ENCODE results near the gene PRKACA.

Gene PRKACA

DNA sequence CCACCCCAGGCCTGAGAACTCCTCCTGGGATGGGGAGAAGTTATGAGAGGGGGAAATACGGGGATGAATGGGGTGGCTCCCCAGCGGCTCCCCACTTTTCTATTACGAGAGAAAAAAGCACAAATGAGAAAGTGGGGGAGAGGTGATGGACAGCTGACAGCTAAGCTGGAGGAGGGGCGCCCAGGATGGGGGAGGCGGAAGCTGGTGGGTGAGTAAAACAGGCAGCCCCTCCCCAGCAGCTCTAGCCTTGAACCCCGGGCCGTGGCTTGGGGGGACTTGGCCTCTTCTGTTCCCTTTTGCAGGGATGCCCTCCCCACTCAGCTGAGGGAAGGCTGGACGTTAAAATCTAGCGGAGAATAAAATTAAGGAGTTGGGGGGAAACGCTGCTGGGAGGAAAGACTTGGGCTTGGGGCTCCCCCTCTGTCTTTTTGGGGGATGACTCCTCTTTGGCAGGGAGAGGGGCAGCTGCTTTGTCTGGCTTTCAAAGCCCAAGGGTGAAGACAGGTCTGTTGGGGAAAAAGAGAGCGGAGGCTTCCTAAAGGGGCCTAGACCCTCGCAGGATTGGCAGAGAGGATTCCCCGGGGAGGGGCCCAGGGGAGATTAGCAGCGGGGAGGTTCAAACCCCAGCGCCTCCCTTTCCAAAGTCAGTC lies 25.6 kb downstream of the PRKACA start:
- no peak for DNase-seq

- DNase-seq = peak; percentile 74
These were observed 26.3 kb downstream of the PRKACA start for GRCh38 chr19:14091081-14091812.

GRCh38 chr19:14090509-14091080 lies 27.0 kb downstream of the PRKACA start, which contains the start of gene SAMD1:
TSS of gene SAMD1 (minus strand) at chr19:14090751.
- peak; percentile 77 for DNase-seq

GRCh38 chr19:14089662-14090508 lies 27.7 kb downstream of the PRKACA start:
- DNase-seq = peak; percentile 23

DNA sequence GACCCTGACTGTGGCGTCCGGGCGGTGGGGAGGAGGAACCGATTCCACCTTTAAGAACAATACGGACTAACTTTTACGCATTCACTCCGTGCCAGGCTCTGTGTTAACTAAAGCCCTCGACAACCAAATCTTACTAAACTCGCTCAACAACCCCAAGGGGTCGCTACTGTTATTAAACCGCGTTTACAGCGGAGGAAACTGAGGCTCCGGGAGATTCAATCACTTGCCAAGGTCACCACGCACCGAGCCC lies 28.2 kb downstream of the PRKACA start:
- peak; percentile 14 for DNase-seq

- DNase-seq = no peak
These were observed 28.7 kb downstream of the PRKACA start for GRCh38 chr19:14088634-14089411.

DNA sequence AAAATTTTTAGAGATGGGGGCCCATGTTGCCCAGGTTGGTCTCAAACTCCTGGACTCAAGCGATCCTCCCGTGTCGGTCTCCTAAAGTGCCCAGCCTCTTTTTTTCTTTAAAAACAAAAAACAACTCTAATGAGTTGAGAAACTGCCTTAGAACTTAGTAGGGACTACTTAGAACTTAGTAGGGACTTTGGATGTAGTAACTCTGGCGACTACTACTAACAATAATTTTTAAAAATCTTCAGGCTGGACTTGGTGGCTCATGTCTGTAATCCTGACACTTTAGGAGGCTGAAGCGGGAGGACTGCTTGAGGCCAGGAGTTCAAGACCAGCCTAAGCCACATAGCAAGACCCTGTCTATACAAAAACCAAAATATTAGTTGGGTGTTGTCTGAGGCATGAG lies 31.5 kb downstream of the PRKACA start:
- no peak for DNase-seq

GRCh38 chr19:14085309-14085995 lies 32.1 kb downstream of the PRKACA start, which contains the start of gene C19orf67:
TSS of gene C19orf67 (minus strand) at chr19:14085783. CDS start at chr19:14085627, 156 bp downstream.
- DNase-seq = no peak

DNA sequence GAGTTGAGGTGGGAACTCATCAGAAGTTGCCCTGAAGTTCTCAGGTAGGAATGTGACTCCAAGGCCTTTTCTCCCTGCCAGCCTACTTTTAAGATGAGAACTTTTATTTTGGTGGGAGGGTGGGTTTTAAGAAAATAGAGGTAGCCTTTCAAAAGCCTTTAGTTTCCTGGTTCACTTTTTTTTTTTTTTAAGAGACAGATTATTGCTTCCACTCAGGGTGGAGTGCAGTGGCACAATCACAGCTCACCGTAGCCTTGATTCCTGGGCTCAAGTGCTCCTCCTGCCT lies 34.9 kb downstream of the PRKACA start:
- no peak for DNase-seq

DNA sequence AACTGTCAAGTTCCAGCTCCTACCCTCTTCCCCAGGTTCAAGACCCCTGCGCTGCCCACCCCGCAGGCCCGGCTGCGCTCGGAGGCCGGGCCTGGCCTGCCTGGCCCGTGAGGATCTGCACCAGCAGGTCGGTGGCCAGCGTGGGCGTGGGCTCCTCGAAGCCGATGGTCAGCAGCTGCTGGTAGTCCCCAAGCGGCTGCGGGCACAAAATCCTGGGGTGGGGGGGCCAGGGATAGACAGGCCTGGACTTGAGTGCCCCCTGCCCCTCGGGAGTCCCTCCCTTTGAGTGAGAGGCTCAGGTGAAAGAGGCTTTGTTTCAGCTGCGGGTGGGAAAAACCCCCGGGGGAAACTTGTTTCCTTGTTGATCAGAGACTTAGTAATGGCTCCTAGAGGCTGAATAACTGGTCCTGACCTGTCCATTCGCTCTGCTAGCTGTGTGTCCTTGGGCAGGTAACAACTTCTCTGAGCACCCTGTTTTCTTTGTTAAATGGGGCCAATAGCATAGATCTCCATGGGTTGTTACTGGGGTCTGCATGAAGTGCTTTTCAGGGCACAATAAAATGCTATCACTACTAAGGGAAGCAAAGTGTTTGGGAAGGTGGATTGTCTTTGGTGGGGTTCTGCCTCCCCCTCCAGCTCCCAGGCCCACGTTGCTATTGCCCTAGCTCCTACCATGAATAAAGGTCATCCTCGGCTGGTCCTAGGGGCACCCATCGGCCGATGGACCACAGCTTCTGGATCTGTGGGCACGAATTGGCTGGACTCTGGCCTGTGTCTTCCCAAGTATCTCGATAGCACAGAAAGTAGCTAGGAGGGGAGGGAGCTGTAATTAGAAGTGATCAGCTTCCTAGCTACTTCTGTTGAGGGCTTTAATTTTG lies 35.5 kb downstream of the PRKACA start:
- DNase-seq = peak; percentile 36

GRCh38 chr19:14080887-14081796 lies 36.4 kb downstream of the PRKACA start:
- peak; percentile 99 for DNase-seq

GRCh38 chr19:14078411-14078810 lies 39.2 kb downstream of the PRKACA start:
- DNase-seq = no peak

DNA sequence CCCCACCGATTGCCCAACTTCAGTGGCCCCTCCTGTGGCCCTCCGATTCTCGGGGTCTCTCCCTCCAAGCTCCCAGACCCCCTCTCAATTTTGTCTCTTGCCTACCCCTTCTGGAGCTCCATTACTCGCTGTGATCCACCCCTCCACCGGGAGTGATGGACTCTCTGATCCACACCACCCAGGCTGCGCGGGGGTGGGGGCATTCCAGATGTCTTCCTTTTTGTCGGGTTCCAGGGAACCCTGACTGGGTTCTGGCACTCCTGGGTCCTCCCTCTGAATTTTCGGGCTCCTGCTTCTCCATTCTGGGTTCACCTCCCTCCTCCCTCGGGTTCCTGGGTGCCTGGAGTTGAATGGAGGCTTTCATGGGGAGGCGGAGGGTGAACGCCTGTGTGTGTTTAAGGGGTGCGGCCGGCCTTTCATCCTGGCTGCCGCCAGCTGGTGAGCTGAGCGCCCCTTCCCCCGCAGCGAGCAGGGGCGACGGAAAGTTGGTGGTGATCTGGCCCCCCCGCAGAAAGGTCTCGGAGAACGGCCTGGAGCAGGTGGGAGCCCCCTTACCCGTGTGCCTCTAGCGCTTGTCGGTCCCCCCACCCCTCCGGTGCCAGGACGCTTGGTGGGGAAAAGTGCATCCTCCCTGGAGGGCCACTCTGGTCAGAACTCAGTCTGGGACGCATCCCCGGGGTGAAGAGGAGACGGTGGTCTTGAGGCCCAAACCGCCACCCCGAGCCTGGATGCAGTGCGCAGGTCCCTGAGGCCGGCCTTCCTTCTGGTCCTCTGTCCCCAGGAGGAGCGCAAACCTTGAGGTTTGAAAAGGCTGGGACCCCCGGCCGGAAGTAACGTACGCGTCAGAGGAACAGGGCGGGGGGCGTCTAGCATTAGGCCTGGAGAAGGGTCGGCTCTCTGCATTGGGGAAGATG lies 43.4 kb downstream of the PRKACA start:
- DNase-seq = no peak

- DNase-seq = peak; percentile 79
These were observed 44.2 kb downstream of the PRKACA start for GRCh38 chr19:14073261-14073924.

DNA sequence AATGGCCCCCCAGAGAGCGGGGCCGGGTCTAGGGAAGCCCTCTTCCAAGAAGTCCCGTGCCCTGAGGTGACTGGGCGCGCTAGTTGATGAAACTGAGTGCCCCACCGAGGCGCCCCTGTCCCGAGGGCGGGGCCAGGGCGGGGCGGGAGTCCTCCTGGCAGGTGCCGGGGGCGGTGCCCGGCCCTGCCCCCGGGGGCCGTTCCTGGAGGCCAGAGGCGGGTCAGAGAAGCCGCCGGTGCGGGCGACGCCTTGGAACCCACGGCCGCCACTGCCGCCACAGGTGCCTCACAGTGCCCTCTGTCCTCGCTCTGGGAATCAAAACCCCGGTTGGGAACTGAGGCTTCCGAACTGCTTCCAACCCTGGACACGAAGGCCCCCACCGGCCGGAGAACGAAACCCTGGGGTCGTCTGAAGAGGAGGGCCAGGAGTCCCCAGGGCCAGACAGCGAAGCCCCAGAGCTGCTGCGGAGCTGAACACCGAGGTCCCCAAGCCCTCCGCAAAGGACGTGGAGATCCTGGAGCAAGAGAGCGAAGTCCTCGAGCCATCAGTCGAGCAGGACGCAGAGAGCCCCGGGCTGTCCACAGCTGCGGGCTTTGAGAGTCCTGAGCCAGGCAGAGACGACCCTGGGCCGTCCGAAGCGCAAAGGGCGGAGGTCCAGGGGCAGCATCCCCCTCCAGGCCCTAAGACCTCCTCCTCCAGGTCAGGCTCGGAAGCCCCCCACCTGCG lies 44.9 kb downstream of the PRKACA start, which contains the start of gene MISP3:
Gene MISP3 (plus strand): TSS at position 252 of the 726 bp plus-strand sequence. CDS start 524 bp downstream, outside the sequence.
- DNase-seq = no peak

GRCh38 chr19:14070268-14071050 lies 47.1 kb downstream of the PRKACA start:
- no peak for DNase-seq

Measured in central memory CD4-positive, alpha-beta T cell (primary cell).